ENCODE data around the gene KCNN4. TPM values are rescaled to one million over a fixed set of nuclear protein-coding genes. Genes with fewer than 3 reads are reported as not detected.

KCNN4 gene
- polyA plus RNA-seq, 1 of the 3 experiments (the other 2 are of a cell fraction) = 22.2 TPM

DNA sequence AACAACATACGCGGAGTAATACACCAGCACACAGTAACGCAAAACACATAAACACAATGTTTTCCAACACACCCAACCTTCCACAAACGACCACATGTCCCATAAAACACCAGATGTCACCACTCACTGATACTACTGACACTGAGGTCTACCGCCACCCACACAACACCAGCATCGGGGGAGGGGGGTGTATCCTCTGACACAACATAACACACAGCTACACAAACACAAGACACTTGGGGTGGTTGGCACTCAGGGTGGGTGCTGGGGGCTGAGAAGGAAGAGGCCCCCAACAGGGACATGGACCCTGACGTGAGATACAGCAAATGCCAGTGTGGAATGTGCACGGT, 1.5 kb upstream of the KCNN4 start:
- Histone ChIP-seq H2AFZ (ENCODE audit: low read depth) (no peak overlapping the region), H4K20me1 (ENCODE audit: insufficient read depth) (no peaks in the 10 kb centered on the region), H3K79me2 (ENCODE audit: insufficient read depth) (no peaks in the 10 kb centered on the region), H3K9me2 (no peaks in the 10 kb centered on the region), H3K36me3 (replicated peaks in 1 of 2; ENCODE audit: control insufficient read depth in 1 of 2, insufficient read depth in 2 of 2, low read length in 1 of 2) (no peaks in the 10 kb centered on the region), H3K9ac (no peak overlapping the region), H3K4me2 (no peak overlapping the region), H3K27me3 (ENCODE audit: insufficient read depth) (no peaks in the 10 kb centered on the region), H3K27ac (ENCODE audit: low read depth in 2 of 2, low read length in 1 of 2) (no peak overlapping the region), H3K4me1 (ENCODE audit: control insufficient read depth in 1 of 2, insufficient read depth in 2 of 2, low read depth in 1 of 2, low read length in 1 of 2) (peaks cover 10 to 31% of the 10 kb centered on the region in 2 experiments; a peak in 3 of 4 replicates), H3K9me3 (no peaks in the 10 kb centered on the region), H3F3A (replicated peaks; ENCODE audit: insufficient read depth) (peaks cover 14% of the 10 kb centered on the region), H3K4me3 (ENCODE audit: low read depth in 2 of 2, low read length in 1 of 2) (no peak overlapping the region)
- WGBS (ENCODE audit: low lambda C conversion rate) = 76% methylated on average over 8 of the region's 8 CpGs
- DNase-seq = no peak
- TF ChIP-seq MXI1 (IDR thresholded peaks at IDR 0.05; ENCODE audit: low read depth, low read length) (no peak), RCOR1 (IDR thresholded peaks at IDR 0.05; ENCODE audit: low read length) (no peak), FOSL2 (IDR thresholded peaks at IDR 0.05; ENCODE audit: borderline replicate concordance, low read depth) (no peak), RXRA (IDR thresholded peaks at IDR 0.05; ENCODE audit: borderline replicate concordance, low read depth) (no peak), TCF12 (IDR thresholded peaks at IDR 0.05) (no peak), NRF1 (IDR thresholded peaks at IDR 0.05; ENCODE audit: low read depth, low read length) (no peak), RAD21 (IDR thresholded peaks at IDR 0.05; ENCODE audit: low read length) (no peak), TEAD4 (IDR thresholded peaks at IDR 0.05; ENCODE audit: borderline replicate concordance, insufficient read depth) (no peak), YY1 (IDR thresholded peaks at IDR 0.05; ENCODE audit: low read depth) (no peak), MEF2A (IDR thresholded peaks at IDR 0.05; ENCODE audit: borderline replicate concordance, low read depth) (no peak), RFX5 (IDR thresholded peaks at IDR 0.05; ENCODE audit: low read length) (no peak), GABPA (IDR thresholded peaks at IDR 0.05; ENCODE audit: low read depth) (no peak), FOXM1 (IDR thresholded peaks at IDR 0.05; ENCODE audit: low read depth) (no peak), EZH2phosphoT487 (IDR thresholded peaks at IDR 0.05; ENCODE audit: borderline replicate concordance, low read depth) (no peak)
- TF ChIP-seq, protein P1, sequence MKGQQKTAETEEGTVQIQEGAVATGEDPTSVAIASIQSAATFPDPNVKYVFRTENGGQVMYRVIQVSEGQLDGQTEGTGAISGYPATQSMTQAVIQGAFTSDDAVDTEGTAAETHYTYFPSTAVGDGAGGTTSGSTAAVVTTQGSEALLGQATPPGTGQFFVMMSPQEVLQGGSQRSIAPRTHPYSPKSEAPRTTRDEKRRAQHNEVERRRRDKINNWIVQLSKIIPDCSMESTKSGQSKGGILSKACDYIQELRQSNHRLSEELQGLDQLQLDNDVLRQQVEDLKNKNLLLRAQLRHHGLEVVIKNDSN (IDR thresholded peaks at IDR 0.05; ENCODE audit: borderline replicate concordance, low read depth) = no peak
- TF ChIP-seq, protein P2, sequence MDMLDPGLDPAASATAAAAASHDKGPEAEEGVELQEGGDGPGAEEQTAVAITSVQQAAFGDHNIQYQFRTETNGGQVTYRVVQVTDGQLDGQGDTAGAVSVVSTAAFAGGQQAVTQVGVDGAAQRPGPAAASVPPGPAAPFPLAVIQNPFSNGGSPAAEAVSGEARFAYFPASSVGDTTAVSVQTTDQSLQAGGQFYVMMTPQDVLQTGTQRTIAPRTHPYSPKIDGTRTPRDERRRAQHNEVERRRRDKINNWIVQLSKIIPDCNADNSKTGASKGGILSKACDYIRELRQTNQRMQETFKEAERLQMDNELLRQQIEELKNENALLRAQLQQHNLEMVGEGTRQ (IDR thresholded peaks at IDR 0.05; ENCODE audit: borderline replicate concordance, low read depth, low read length) = no peak
- TF ChIP-seq, protein P3, sequence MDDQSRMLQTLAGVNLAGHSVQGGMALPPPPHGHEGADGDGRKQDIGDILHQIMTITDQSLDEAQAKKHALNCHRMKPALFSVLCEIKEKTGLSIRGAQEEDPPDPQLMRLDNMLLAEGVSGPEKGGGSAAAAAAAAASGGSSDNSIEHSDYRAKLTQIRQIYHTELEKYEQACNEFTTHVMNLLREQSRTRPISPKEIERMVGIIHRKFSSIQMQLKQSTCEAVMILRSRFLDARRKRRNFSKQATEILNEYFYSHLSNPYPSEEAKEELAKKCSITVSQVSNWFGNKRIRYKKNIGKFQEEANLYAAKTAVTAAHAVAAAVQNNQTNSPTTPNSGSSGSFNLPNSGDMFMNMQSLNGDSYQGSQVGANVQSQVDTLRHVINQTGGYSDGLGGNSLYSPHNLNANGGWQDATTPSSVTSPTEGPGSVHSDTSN (IDR thresholded peaks at IDR 0.05) = no peak
- TF ChIP-seq, protein P4, sequence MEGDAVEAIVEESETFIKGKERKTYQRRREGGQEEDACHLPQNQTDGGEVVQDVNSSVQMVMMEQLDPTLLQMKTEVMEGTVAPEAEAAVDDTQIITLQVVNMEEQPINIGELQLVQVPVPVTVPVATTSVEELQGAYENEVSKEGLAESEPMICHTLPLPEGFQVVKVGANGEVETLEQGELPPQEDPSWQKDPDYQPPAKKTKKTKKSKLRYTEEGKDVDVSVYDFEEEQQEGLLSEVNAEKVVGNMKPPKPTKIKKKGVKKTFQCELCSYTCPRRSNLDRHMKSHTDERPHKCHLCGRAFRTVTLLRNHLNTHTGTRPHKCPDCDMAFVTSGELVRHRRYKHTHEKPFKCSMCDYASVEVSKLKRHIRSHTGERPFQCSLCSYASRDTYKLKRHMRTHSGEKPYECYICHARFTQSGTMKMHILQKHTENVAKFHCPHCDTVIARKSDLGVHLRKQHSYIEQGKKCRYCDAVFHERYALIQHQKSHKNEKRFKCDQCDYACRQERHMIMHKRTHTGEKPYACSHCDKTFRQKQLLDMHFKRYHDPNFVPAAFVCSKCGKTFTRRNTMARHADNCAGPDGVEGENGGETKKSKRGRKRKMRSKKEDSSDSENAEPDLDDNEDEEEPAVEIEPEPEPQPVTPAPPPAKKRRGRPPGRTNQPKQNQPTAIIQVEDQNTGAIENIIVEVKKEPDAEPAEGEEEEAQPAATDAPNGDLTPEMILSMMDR (IDR thresholded peaks at IDR 0.05) = no peak
- TF ChIP-seq, protein P5, sequence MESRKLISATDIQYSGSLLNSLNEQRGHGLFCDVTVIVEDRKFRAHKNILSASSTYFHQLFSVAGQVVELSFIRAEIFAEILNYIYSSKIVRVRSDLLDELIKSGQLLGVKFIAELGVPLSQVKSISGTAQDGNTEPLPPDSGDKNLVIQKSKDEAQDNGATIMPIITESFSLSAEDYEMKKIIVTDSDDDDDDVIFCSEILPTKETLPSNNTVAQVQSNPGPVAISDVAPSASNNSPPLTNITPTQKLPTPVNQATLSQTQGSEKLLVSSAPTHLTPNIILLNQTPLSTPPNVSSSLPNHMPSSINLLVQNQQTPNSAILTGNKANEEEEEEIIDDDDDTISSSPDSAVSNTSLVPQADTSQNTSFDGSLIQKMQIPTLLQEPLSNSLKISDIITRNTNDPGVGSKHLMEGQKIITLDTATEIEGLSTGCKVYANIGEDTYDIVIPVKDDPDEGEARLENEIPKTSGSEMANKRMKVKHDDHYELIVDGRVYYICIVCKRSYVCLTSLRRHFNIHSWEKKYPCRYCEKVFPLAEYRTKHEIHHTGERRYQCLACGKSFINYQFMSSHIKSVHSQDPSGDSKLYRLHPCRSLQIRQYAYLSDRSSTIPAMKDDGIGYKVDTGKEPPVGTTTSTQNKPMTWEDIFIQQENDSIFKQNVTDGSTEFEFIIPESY (IDR thresholded peaks at IDR 0.05; ENCODE audit: borderline replicate concordance, low read depth) = no peak
- TF ChIP-seq, protein P6, sequence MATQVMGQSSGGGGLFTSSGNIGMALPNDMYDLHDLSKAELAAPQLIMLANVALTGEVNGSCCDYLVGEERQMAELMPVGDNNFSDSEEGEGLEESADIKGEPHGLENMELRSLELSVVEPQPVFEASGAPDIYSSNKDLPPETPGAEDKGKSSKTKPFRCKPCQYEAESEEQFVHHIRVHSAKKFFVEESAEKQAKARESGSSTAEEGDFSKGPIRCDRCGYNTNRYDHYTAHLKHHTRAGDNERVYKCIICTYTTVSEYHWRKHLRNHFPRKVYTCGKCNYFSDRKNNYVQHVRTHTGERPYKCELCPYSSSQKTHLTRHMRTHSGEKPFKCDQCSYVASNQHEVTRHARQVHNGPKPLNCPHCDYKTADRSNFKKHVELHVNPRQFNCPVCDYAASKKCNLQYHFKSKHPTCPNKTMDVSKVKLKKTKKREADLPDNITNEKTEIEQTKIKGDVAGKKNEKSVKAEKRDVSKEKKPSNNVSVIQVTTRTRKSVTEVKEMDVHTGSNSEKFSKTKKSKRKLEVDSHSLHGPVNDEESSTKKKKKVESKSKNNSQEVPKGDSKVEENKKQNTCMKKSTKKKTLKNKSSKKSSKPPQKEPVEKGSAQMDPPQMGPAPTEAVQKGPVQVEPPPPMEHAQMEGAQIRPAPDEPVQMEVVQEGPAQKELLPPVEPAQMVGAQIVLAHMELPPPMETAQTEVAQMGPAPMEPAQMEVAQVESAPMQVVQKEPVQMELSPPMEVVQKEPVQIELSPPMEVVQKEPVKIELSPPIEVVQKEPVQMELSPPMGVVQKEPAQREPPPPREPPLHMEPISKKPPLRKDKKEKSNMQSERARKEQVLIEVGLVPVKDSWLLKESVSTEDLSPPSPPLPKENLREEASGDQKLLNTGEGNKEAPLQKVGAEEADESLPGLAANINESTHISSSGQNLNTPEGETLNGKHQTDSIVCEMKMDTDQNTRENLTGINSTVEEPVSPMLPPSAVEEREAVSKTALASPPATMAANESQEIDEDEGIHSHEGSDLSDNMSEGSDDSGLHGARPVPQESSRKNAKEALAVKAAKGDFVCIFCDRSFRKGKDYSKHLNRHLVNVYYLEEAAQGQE (IDR thresholded peaks at IDR 0.05; ENCODE audit: low read depth, low read length) = no peak
- ChIA-PET CTCF (interaction anchor here (0.9 kb wide), 1 partner anchor 37 kb away, joined by 4 read pairs; no protein-coding TSS in a partner anchor), POLR2A (no interaction called here)

Measured in SK-N-SH (cell line).